GM19438 (cell line): ENCODE measurements around the gene SLC11A1.

Experiments used
- ATAC-seq: cut with Tn5 transposase; IDR thresholded peaks from one replicate; pipeline ENCODE4 v1.9.1; 2021; ENCODE audit warnings: low read depth; ENCODE audit not compliant: unreplicated experiment

The SLC11A1 gene

GRCh38 chr2:218381916-218382366 lies at the start of gene SLC11A1:
SLC11A1 (plus strand) TSS chr2:218382273; CDS start chr2:218382369, 96 bp downstream.
- no peak for ATAC-seq

GRCh38 chr2:218332288-218332687 lies 49.8 kb upstream of the SLC11A1 start:
- ATAC-seq = no peak

- ATAC-seq = no peak
Observed at GRCh38 chr2:218332920-218333645, 49.0 kb upstream of the SLC11A1 start.

GRCh38 chr2:218334531-218334930 lies 47.5 kb upstream of the SLC11A1 start:
- no peak for ATAC-seq

GRCh38 chr2:218340656-218341055 lies 41.4 kb upstream of the SLC11A1 start:
- ATAC-seq = no peak

GRCh38 chr2:218341381-218341780 lies 40.7 kb upstream of the SLC11A1 start:
- no peak for ATAC-seq

GRCh38 chr2:218342837-218343236 lies 39.2 kb upstream of the SLC11A1 start:
- no peak for ATAC-seq

- no peak for ATAC-seq
Observed at GRCh38 chr2:218343591-218343990, 38.5 kb upstream of the SLC11A1 start.

- ATAC-seq = no peak
Observed at GRCh38 chr2:218344090-218344754, 37.9 kb upstream of the SLC11A1 start.

GRCh38 chr2:218344755-218345417 lies 37.2 kb upstream of the SLC11A1 start:
- no peak for ATAC-seq

GRCh38 chr2:218345491-218346236 lies 36.4 kb upstream of the SLC11A1 start:
- ATAC-seq = no peak

GRCh38 chr2:218347172-218347571 lies 34.9 kb upstream of the SLC11A1 start:
- no peak for ATAC-seq

- no peak for ATAC-seq
Observed at GRCh38 chr2:218354045-218354444, 28.0 kb upstream of the SLC11A1 start.

- ATAC-seq = no peak
Observed at GRCh38 chr2:218354850-218355443, 27.1 kb upstream of the SLC11A1 start.

GRCh38 chr2:218357236-218358177 lies 24.6 kb upstream of the SLC11A1 start:
- ATAC-seq = no peak

GRCh38 chr2:218360453-218360852 lies 21.6 kb upstream of the SLC11A1 start:
- no peak for ATAC-seq

- ATAC-seq = no peak
Observed at GRCh38 chr2:218362606-218363005, 19.5 kb upstream of the SLC11A1 start.

- ATAC-seq = no peak
Observed at GRCh38 chr2:218363736-218364135, 18.3 kb upstream of the SLC11A1 start.

- no peak for ATAC-seq
Observed at GRCh38 chr2:218364196-218364595, 17.9 kb upstream of the SLC11A1 start.
